Measurements from ENCODE around the gene SCAMP5. TPM values are rescaled to one million over a fixed set of nuclear protein-coding genes. Genes with fewer than 3 reads are reported as not detected.

The SCAMP5 gene, protein sequence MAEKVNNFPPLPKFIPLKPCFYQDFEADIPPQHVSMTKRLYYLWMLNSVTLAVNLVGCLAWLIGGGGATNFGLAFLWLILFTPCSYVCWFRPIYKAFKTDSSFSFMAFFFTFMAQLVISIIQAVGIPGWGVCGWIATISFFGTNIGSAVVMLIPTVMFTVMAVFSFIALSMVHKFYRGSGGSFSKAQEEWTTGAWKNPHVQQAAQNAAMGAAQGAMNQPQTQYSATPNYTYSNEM
- total RNA-seq: 2.8 TPM
- long read RNA-seq, partial matches to known transcripts: 0 of 1 reads
- long read RNA-seq, other reads (novel, unspliced or antisense): 1 of 1 reads

DNA sequence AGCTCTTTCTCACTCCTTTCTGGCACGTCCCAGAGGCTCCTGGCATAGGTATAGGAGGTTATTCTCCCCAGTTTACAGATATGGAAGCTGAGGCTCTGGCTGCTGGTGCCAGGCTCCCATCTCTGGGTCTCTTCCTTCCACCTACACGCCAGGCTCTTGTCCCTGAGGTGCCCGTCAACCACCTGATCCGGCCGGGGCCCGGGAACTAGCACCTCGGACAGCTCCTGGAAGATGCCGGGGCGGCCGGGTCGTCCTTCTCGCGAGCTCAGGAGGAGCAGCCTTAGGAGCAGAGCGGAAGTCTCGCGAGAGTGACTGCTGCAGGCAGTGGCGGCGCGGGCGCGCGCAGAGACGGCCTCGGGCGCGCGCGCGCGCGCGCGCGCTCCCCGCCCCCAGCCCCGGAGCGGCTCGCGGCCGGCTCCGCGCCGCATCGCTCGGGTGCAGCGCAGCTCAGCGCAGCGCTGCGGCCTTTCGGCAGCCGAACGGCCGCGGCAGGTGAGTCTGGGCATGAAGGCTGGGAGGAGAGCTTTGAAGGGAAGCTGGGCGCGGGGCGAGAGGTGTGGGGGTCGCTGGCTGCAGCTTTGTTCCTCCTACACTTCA, at the start of gene SCAMP5:
Gene SCAMP5 (plus strand): TSS at position 382 of the 597 bp plus-strand sequence. CDS start 16,277 bp downstream, outside the sequence.
- peak; percentile 92 for DNase-seq
- intact Hi-C loops (cut with micrococcal nuclease): no loop called here
- ATAC-seq: peak; percentile 94

DNA sequence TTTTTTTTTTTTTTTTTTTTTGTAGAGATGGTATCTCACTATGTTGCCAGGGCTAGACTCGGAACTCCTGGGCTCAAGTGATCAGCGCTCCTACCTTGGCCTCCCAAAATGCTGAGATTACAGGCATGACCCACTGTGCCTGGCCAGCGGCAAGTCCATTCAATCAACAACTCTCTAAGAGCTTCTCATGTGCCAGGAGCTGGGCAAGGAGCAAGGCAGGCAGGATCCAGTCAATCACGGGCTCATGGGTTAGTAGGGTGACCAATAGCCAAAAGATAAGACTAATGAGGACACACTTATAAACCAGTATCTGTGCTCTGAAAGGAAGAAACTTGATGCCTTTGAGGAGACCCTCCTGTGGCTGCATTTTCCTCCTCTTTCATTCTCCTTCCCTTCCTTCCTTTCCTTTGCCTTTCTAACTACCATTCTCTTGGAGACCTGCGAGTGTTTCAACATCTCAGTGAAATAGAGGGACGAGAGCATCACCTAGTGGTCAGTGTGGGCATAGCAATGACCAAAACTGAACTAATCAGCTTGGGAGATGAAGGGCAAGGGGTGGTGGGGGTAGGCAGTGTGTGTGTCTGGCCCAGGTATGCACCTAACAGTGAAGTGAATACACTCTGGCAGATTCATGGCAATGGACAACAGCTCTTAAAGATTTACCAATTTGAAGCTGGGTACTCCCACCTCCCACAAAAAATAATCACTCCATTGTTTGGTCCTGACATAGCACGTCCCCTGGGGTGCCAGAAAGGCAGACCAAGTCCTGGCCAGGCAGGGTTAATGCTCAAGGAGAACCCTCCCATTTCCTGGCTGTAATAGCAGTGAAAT, 45.1 kb upstream of the SCAMP5 start:
- intact Hi-C loops (cut with micrococcal nuclease): loop anchor here (5.0 kb wide), 1 partner anchor 178 kb away; no protein-coding TSS in a partner anchor
- DNase-seq: peak; percentile 46

DNA sequence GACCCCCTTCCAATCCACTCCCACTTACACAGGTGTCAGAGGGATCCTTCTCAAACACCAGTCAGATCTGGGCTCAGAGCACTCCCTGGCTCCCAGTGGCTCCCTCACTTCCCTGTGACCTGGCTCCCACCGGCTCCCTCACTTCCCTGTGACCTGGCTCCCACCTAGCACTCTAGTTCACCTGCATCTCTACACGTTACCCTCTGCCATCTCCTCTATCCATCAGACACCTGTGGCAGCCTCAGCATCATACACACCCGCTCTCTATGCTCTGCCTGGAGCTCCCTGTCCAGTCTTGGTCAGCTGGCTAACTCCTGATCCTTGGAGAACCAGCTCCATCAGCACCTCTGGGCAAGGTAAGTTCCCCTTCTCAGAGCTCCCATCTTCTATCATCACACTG, 44.4 kb upstream of the SCAMP5 start:
- no peak for ATAC-seq
- intact Hi-C loops (cut with micrococcal nuclease): loop anchor here (5.0 kb wide), 1 partner anchor 179 kb away; no protein-coding TSS in a partner anchor
- DNase-seq: no peak

More for the DNA sequence above, 45.1 kb upstream of the SCAMP5 start:
- peak; percentile 74 for ATAC-seq

DNA sequence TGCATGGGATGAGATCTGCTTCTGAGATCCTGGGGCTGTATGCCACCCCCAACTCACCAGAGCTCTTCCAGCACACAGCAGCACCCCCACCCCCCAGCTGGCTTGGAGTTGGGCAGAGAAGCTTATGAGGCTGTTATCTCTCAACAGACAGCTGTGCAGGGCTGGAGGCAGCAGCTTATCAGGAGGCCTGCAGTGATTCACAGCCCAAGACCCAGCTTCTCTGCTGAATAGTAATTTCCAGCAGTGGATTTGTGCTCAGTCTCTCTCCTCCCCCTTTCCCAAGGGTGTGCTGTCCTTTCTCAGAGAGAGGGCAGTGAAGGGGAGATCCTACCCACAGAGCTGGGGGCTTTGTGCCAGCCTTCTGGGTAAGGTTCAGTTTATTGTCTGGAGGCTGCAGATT, 40.8 kb upstream of the SCAMP5 start:
- peak; percentile 47 for DNase-seq
- intact Hi-C loops (cut with micrococcal nuclease): loop anchor here (5.0 kb wide), 1 partner anchor 182 kb away; no protein-coding TSS in a partner anchor
- ATAC-seq: no peak

DNA sequence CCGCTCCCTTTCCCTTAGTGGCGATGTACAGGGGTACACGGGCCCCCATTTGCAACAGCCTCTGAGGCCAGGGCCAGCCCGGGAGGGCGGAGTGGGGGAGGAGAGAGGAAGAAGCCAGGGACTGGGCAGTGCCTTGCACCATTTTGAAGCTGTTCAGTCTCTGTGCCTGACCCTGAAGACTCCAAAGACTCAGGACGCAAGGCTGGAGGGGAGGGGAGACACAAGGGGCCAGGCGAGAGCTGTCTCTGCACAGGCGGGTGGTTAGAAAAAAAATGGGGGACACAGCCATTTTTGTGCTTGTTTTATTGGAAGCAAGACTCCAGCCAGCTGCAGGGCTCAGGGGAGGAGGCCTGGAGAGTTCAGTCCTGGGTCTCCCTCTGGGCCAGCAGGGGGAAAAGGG, 40.3 kb upstream of the SCAMP5 start:
- DNase-seq: no peak
- intact Hi-C loops (cut with micrococcal nuclease): no loop called here

DNA sequence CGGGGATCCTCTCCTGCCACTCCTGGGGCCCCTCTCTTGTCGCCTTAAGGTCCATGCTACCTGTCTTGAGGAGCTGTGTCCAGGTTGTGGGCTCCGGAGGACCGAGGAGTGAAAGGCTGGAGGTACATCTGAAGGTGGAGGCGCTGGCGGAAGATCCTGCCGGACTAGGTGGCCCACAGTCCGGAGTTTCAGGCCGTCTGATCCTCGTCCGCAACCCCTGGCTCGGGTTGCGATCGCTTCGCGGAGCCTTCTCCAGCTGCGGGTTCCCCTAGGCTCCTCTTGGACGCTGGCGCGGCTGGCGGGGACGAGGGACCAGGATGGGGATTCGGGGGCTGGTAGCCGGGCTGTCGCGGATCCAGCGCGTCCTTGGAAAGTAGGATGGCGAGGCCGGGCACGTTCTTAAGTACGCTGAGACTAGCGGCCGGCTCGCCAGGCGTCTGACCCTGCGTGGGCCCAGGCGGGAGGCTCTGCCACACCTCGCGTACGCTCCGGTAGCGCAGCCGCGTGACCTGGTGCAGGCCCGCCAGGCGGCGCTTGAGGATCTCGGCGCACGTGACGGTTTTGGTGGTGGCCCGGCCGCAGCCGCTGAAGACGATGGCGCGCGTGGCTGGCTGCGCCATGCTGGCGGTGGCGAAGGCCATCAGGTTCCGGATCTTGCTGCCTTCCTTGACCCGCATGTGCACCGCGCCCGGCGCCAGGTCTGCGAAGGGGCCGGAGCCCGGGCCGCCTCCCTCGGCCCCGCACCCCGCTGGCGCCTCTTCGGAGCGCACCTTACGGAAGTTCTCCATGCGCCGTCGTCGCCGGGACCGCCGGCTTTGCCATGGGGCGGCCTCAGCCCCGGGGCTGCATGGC, 39.3 kb upstream of the SCAMP5 start:
- peak; percentile 88 for DNase-seq
- peak; percentile 68 for ATAC-seq
- intact Hi-C loops (cut with micrococcal nuclease): no loop called here

More for the DNA sequence above, 40.3 kb upstream of the SCAMP5 start:
- ATAC-seq: no peak

DNA sequence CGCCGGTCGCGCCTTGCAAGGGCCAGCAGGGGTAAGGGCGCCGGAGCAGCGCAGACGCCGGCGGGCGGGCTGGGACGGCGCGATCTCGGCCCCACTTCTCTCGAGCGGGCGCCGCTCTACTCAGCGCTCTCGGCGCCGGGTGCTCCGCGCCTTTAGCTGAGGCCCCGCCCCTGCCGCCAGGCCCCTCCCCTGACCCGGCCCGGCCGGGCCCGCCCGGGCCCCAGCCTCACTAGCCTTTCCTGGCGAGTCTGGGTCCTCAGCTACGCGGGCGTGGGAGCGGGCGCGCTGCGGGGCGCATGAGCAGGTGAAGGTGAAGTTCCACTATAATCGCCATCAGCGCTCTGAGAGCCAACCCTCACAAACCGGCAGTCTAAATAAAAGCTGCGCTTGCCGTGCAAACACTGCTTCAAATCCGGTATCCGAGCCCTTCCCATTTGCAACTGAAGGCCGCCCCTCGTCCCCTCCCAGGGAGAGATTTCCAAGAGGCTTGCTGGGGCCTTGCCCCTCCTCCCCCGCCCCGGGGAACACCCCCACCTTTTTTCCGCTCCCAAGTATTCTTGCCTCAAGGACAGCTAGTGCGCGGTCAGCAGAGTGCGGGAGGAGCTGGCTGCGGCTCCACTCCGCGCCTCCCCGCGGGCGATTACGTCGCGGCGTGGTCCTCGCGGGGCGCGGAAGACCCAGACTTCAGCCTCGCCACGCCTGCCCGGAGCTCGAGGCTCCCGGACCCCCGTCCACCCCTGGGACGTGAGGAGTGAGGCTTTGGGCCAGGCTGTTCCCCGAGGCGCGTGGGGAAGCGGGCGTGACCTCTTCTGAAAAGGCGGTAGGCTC, 38.5 kb upstream of the SCAMP5 start, which contains the start of gene RPP25:
Gene RPP25 (minus strand): TSS at position 125 of the 828 bp plus-strand sequence. CDS start 189 bp downstream, outside the sequence.
- intact Hi-C loops (cut with micrococcal nuclease): no loop called here
- ATAC-seq: peak; percentile 91
- DNase-seq: peak; percentile 89

DNA sequence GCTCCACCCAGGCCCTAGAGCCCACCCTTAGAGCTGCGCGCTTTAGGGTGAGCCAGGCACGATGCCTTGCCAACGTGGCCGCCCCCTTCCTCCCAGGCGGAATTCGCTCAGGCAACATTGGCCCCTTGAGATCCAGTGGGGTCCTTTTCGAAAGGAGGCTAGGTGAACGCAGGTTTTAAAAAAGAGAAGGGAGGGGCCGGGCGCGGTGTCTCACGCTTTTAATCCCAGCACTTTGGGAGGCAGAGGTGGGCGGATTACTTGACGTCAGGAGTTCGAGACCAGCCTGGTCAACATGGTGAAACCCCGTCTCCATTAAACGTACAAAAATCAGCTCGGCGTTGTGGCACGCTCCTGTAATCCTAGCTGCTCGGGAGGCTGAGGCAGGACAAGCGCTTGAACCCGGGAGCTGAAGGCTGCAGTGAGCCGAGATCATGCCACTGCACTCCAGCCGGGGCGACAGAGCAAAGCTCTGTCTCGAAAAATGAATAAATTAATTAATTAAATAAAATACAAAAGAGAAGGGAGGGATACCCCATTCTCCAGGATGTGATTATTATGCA, 37.8 kb upstream of the SCAMP5 start:
- intact Hi-C loops (cut with micrococcal nuclease): no loop called here
- ATAC-seq: no peak

DNA sequence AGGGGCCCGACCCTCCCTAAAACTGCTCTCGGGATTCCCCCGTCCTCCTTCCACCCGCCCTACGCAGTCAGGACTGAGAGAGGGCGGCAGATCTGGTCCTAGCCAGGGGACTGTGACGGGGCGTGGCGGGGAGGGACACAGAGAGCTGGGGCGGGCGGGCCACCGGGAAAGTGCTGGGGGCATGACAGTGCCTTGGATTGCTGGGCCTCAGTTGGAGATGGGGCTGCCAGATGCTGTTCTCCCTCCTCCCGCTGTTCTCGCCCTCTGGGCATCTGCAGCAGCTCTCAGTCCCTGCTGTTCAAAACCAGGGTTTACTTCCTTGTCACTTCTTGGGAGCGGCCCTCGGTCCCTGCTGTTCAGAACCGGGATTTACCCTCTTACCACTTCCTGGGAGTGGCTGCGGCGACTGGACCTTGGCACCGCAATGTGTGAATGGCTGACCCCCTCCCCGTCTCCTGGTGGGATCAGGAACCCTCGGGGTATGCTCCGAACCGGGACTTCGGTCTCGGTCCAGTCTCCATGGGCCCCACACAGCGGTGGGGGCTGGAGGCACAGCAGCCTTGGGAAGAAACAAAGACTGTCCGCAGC, 36.9 kb upstream of the SCAMP5 start:
- peak; percentile 77 for DNase-seq
- ATAC-seq: peak; percentile 45
- intact Hi-C loops (cut with micrococcal nuclease): no loop called here

More for the DNA sequence above, 37.8 kb upstream of the SCAMP5 start:
- DNase-seq: no peak

DNA sequence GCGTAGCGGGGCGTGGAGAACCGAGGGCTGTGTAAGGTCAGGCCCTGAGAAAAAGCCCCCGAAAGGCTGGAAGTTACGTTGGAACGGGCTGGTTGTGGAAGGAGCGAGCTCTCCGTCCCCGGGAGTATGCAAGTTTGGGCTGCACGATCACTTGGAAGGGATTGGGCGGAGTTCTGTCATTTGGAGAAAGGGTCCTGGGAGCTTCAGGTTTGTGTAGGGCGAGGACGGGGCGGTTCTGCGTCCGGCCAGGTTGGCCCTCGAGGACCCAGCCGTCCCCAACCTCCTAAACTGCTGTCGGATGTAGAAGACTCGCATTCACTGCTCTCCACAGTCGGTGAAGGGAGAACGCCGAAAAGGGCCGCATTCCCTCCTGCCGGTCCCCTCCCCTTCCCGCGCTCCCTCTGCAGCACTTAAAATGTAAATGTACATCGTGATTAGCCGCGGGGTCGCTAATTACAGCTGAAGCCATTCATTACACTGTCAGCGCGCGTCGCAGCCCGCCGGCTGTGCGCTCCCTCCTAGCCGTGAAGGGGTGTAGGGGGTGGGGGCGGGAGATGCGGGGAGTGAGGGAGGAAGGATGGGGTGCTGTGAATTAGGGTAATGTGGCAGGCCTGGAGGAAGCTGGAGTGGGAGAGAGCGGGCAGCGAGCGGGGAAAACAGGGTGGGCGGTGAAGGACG, 36.3 kb upstream of the SCAMP5 start:
- intact Hi-C loops (cut with micrococcal nuclease): no loop called here
- no peak for ATAC-seq

DNA sequence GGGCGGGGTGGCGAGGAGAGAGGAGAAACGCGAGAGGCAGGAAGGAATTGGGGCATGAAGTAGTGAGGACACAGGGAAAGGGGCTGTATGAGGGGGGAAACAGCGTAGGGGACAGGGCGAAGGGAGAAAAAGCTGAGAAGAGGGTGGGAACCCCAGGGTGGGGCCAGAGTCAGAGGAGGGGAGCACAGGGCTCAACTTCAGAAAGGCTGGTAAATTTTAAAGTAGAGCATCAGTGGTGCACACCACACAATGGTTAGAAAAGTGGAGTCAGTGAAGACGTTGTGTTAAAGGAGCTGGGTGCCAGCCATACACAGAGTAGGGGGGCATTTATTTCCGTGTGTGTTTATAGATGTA, 35.8 kb upstream of the SCAMP5 start:
- ATAC-seq (no peak), DNase-seq (no peak)
- intact Hi-C loops (cut with micrococcal nuclease): no loop called here

More for the DNA sequence above, 36.3 kb upstream of the SCAMP5 start:
- no peak for DNase-seq

DNA sequence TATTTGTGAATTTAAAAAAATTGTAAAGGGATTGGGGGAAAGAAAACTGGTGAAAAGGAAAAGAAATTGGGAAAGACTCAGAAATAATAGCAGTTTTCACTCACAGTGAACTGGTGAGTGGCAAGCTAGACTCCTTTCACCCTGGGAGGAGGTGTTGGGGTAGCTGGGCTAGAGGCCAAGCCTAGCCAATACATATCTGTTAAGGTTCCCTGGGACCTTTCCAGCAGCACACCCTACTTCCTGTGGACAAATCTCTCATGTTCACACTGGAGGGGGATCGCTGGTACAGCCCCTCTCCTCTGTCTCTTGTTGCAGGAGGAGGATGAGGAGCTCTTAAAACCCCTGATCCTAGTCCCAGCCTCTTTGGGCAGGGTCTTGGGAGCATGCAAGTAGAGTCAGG, 35.1 kb upstream of the SCAMP5 start:
- intact Hi-C loops (cut with micrococcal nuclease): no loop called here
- DNase-seq: no peak

DNA sequence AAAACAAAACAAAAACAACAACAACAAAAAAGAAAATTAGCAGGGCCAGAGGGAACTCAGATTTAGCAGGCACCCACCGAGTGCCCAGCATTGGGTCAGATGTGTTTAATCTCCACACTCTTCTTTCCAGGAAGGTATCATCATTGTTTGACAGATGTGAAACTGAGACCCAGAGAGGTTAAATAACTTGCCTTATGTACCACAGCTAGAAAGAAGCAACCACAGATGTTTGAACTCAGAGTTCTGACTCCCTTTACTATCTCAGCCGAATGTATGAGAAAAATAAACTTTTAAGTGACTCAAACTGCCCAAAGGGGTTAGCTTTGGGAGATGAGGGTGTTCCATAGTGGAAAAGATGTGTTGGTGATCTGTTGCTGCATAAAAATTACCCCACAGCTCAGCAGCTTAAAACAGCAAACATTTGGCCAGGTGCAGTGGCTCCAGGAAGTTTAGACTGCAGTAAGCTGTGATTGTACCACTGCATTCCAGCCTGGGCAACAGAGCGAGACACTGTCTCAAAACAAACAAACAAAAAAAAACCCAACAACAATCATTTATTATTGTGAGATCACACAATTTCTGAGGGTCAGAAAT, 34.3 kb upstream of the SCAMP5 start:
- ATAC-seq (no peak), DNase-seq (no peak)
- intact Hi-C loops (cut with micrococcal nuclease): no loop called here

More for the DNA sequence above, 35.1 kb upstream of the SCAMP5 start:
- ATAC-seq: no peak

DNA sequence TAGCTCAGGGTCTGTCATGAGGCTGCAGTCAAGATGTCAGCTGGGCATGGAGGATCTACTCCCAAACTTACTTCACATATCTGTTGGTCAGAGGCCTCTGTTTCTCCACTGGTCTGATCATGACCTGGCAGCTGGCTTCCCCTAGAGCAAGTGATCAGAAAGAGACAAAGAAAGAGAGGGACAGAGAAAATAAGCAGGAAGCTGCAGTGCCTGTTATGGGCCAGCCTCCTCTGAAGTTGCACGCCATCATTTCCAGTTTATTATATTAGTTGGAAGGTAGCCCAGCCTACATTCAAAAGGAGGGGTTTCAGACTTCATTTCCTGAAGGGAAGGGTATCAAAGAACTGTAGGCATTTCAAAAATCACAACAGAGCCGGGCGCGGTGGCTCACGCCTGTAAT, 33.7 kb upstream of the SCAMP5 start:
- DNase-seq (no peak), ATAC-seq (no peak)
- intact Hi-C loops (cut with micrococcal nuclease): no loop called here

DNA sequence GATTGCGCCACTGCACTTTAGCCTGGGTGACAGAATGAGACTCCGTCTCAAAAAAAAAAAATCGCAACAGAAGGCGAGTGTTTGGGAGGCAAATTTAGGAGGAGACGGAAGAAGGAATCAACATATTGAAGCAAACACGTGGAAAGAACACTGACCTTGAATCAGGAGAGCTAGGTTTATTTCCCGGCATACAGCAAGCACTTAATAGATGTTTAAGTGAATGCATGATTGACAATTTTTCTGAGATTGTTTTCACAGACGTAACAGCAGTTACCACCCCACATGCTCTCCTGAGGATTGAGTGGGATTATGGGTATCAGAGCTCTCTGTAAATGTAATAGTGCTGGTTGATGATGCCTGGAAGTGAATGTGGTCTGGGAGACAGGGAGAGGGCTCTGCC, 33.1 kb upstream of the SCAMP5 start:
- DNase-seq: no peak
- intact Hi-C loops (cut with micrococcal nuclease): no loop called here
- ATAC-seq: no peak

DNA sequence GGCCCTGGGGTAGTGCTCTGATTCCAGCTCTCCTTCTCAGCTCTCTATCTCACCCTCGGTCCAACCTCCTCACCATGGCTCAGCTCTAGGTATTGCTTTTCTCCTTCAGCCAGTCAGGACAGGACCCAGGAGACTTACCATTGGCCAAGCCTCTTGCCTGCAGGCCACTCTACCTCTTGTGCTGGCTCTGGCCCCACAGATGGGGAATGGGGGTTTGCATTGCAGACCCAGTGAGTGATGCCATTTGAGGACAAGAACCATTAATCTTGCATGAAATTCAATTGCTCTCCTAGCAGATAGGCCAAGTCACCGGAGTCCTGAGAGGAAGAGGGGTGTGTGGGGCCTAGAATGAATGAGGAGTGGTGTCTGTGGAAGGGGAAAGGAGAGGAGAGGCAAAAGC, 32.7 kb upstream of the SCAMP5 start:
- DNase-seq: no peak

More for the DNA sequence above, 32.7 kb upstream of the SCAMP5 start:
- no peak for ATAC-seq
- intact Hi-C loops (cut with micrococcal nuclease): no loop called here

All from left ventricle myocardium superior (tissue), 1 donor.